WTC11 (cell line): ENCODE data around the gene ARHGEF28. TPM values are rescaled to one million over a fixed set of nuclear protein-coding genes. Genes with fewer than 3 reads are reported as not detected.

Experiments used
- ATAC-seq: fragments of 200-7000 bp; cut with Tn5 transposase; 2 replicates; pipeline ENCODE4 v1.10.0; 2021; ENCODE audit warnings: mild to moderate bottlenecking, moderate library complexity
- CTCF ChIA-PET: fragments of 300-600 bp; sonication (Branson Sonifier 250); formaldehyde crosslinking; loops from one replicate; lab custom pipeline; 2021; ENCODE audit warnings: antibody characterized with exemption; lab: Charles Lee
- POLR2A ChIA-PET: fragments of 350-600 bp; sonication (Branson Sonifier 250); formaldehyde crosslinking; loops from one replicate; lab custom pipeline; 2021; ENCODE audit warnings: antibody characterized with exemption; lab: Charles Lee
- DNase-seq: peaks from one replicate; pipeline ENCODE4 v3.0.0; 2021; ENCODE audit warnings: low spot score
- H3K27ac Mint-ChIP-seq: 2 replicates; pipeline ENCODE4 v1.8.0; 2021; ENCODE audit warnings: mixed read lengths
- H3K27me3 Mint-ChIP-seq: 2 replicates; pipeline ENCODE4 v1.8.0; 2021; ENCODE audit warnings: low read depth, mild to moderate bottlenecking, moderate library complexity, mixed read lengths
- H3K36me3 Mint-ChIP-seq: 2 replicates; pipeline ENCODE4 v1.8.0; 2021; ENCODE audit warnings: mixed read lengths
- H3K4me1 Mint-ChIP-seq: 2 replicates; pipeline ENCODE4 v1.8.0; 2022; ENCODE audit warnings: mixed read lengths
- H3K4me3 Mint-ChIP-seq: 2 replicates; pipeline ENCODE4 v1.8.0; 2021; ENCODE audit warnings: mild to moderate bottlenecking, moderate library complexity, mixed read lengths
- H3K9me3 Mint-ChIP-seq: 2 replicates; pipeline ENCODE4 v1.8.0; 2021; ENCODE audit warnings: mixed read lengths
- ATF1 ChIP-seq: sonication (generic); formaldehyde crosslinking; IDR thresholded peaks from 2 replicates; pipeline ENCODE4 v1.8.1; 2023; ENCODE audit warnings: mild to moderate bottlenecking, moderate library complexity, missing genetic modification reagents
- ELF4 ChIP-seq: sonication (generic); formaldehyde crosslinking; IDR thresholded peaks from 2 replicates; pipeline ENCODE4 v1.8.1; 2022; ENCODE audit warnings: low read depth, mild to moderate bottlenecking, moderate library complexity, missing genetic modification reagents
- GABPB1 ChIP-seq: sonication (generic); formaldehyde crosslinking; IDR thresholded peaks from 2 replicates; pipeline ENCODE4 v1.8.1; 2023; ENCODE audit warnings: mild to moderate bottlenecking, missing genetic modification reagents
- MXD4 ChIP-seq: fragments of 250-450 bp; sonication (Bioruptor Pico); IDR thresholded peaks from 2 replicates; pipeline ENCODE4 v1.8.0; 2021; ENCODE audit warnings: mild to moderate bottlenecking, moderate library complexity, borderline replicate concordance
- NR3C1 ChIP-seq: sonication (generic); formaldehyde crosslinking; conservative IDR thresholded peaks from 2 replicates; pipeline ENCODE4 v1.8.1; 2023; ENCODE audit warnings: low read depth, mild to moderate bottlenecking, missing genetic modification reagents
- RORB ChIP-seq: fragments of 250-450 bp; sonication (Bioruptor Pico); IDR thresholded peaks from 2 replicates; pipeline ENCODE4 v1.9.0; 2021; ENCODE audit warnings: mild to moderate bottlenecking
- TEAD1 ChIP-seq: sonication (generic); formaldehyde crosslinking; IDR thresholded peaks from 2 replicates; pipeline ENCODE4 v1.8.0; 2022; ENCODE audit warnings: mild to moderate bottlenecking, missing genetic modification reagents
- TEAD4 ChIP-seq: sonication (generic); formaldehyde crosslinking; IDR thresholded peaks from 2 replicates; pipeline ENCODE4 v1.8.0; 2022; ENCODE audit warnings: mild to moderate bottlenecking, missing genetic modification reagents
- ZNF317 ChIP-seq: sonication (generic); formaldehyde crosslinking; IDR thresholded peaks from 2 replicates; pipeline ENCODE4 v1.8.1; 2023; ENCODE audit warnings: low read depth, mild to moderate bottlenecking, moderate library complexity, missing genetic modification reagents, borderline replicate concordance
- total RNA-seq: library from RNA; stranded (reverse); gene quantifications from 3 replicates; pipeline ENCODE4 v1.2.3, GENCODE V29; 2021
- TF ChIP-seq, protein P1 (sequence below): sonication (generic); formaldehyde crosslinking; IDR thresholded peaks from 2 replicates; pipeline ENCODE4 v1.8.1; 2023; ENCODE audit warnings: mild to moderate bottlenecking, missing genetic modification reagents, moderate library complexity
- TF ChIP-seq, protein P2 (sequence below): fragments of 250-450 bp; sonication (Bioruptor Pico); conservative IDR thresholded peaks from 2 replicates; pipeline ENCODE4 v1.9.0; 2021; ENCODE audit warnings: mild to moderate bottlenecking
- TF ChIP-seq, protein P3 (sequence below): fragments of 250-450 bp; sonication (Bioruptor Pico); IDR thresholded peaks from 2 replicates; pipeline ENCODE4 v1.9.0; 2021; ENCODE audit warnings: mild to moderate bottlenecking
- TF ChIP-seq, protein P4 (sequence below): sonication (generic); formaldehyde crosslinking; IDR thresholded peaks from 2 replicates; pipeline ENCODE4 v1.8.0; 2023; ENCODE audit warnings: mild to moderate bottlenecking, missing genetic modification reagents
- TF ChIP-seq, protein P5 (sequence below): sonication (generic); formaldehyde crosslinking; IDR thresholded peaks from 2 replicates; pipeline ENCODE4 v1.8.1; 2022; ENCODE audit warnings: missing genetic modification reagents, borderline replicate concordance
- TF ChIP-seq, protein P6 (sequence below): sonication (generic); formaldehyde crosslinking; IDR thresholded peaks from 2 replicates; pipeline ENCODE4 v1.8.1; 2022; ENCODE audit warnings: mild to moderate bottlenecking, missing genetic modification reagents, moderate library complexity, borderline replicate concordance

Gene ARHGEF28
- total RNA-seq, 1 experiment from 2014 or later = 0.96 TPM

DNA sequence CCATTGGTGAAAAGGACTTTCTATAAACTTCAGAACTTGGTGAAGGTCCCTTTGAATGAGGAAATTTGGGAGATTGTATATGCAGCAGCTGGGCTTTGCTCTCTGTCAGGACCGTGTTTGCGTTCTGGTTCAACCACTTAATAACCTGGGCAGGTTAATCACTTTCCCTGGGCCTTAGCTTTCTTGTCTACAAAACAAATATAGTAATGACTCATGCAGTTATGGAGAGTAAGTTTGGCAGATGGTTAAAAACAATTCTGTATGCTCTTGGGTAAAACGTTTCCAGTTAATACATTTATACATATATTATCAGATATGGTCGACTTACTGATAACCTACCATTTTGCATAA, 197.0 kb downstream of the ARHGEF28 start:
- no peak overlapping the region for H3K27ac Mint-ChIP-seq
- H3K9me3 Mint-ChIP-seq = no peaks in the 10 kb centered on the region
- DNase-seq (no peak), ATAC-seq (no peak)
- CTCF ChIA-PET = no interaction called here
- POLR2A ChIA-PET = no interaction called here
- no peaks in the 10 kb centered on the region for H3K4me1 Mint-ChIP-seq
- H3K4me3 Mint-ChIP-seq = no peak overlapping the region
- H3K27me3 Mint-ChIP-seq = no peaks in the 10 kb centered on the region
- TF ChIP-seq ELF4 (no peak), RORB (CRISPR knock-in tag) (no peak), NR3C1 (CRISPR knock-in tag) (no peak)
- TF ChIP-seq, protein P1, sequence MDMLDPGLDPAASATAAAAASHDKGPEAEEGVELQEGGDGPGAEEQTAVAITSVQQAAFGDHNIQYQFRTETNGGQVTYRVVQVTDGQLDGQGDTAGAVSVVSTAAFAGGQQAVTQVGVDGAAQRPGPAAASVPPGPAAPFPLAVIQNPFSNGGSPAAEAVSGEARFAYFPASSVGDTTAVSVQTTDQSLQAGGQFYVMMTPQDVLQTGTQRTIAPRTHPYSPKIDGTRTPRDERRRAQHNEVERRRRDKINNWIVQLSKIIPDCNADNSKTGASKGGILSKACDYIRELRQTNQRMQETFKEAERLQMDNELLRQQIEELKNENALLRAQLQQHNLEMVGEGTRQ (CRISPR knock-in tag) = no peak
- TF ChIP-seq, protein P2, sequence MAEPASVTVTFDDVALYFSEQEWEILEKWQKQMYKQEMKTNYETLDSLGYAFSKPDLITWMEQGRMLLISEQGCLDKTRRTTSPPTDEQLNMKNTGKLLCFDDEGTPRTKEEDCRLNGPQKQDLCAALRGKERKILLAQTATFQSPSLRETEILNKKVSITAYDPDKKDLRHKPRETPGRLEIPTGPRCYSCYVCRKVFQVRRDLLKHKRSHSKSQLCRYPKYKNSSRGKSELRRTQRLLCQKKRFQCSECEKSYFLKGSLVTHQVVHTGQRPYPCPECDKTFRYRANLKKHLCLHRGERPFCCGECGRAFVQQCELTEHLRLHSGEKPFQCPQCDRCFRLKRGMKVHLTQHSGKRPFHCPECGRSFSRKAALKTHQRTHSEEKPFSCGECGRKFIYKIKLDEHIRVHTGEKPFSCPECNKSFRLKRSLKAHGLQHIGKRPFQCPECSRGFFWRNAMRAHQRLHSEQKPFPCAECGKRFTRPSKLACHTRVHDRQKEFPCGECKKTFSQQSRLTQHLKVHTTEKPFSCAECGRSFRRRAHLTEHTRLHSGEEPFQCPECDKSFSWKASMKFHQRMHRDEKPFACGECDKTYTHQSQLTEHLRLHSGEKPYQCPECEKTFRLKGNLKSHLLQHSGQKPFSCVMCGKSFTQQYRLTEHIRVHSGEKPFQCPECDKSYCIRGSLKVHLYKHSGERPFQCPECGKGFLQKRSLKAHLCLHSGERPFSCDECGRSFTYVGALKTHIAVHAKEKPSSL (CRISPR knock-in tag) = no peak
- TF ChIP-seq, protein P3, sequence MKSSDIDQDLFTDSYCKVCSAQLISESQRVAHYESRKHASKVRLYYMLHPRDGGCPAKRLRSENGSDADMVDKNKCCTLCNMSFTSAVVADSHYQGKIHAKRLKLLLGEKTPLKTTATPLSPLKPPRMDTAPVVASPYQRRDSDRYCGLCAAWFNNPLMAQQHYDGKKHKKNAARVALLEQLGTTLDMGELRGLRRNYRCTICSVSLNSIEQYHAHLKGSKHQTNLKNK (CRISPR knock-in tag) = no peak
- H3K36me3 Mint-ChIP-seq = no peaks in the 10 kb centered on the region

DNA sequence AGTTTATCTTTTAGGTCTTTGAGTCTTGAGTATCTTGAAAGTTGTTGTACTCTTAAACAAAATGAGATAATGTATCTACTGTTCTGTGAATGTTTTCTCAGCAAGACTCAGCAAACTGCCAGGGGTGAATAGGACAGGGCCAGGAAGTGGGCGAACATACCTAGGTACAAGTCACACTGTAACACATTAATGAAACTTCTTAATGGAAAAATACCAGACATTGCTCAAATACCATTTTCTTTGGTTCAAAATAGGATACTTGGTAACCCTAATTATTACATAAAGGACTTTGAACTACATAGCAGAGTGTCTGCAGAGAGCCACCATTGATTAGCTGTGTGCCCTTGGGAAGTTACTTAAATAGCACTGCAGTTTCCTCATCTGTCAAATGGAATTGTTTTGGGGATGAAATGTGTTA, 197.5 kb downstream of the ARHGEF28 start:
- ChIA-PET POLR2A (no interaction called here), CTCF (no interaction called here)
- Mint-ChIP-seq H3K4me3 (no peak overlapping the region), H3K27ac (no peak overlapping the region), H3K9me3 (no peaks in the 10 kb centered on the region), H3K4me1 (no peaks in the 10 kb centered on the region), H3K27me3 (no peaks in the 10 kb centered on the region), H3K36me3 (no peaks in the 10 kb centered on the region)
- TF ChIP-seq, protein P4, sequence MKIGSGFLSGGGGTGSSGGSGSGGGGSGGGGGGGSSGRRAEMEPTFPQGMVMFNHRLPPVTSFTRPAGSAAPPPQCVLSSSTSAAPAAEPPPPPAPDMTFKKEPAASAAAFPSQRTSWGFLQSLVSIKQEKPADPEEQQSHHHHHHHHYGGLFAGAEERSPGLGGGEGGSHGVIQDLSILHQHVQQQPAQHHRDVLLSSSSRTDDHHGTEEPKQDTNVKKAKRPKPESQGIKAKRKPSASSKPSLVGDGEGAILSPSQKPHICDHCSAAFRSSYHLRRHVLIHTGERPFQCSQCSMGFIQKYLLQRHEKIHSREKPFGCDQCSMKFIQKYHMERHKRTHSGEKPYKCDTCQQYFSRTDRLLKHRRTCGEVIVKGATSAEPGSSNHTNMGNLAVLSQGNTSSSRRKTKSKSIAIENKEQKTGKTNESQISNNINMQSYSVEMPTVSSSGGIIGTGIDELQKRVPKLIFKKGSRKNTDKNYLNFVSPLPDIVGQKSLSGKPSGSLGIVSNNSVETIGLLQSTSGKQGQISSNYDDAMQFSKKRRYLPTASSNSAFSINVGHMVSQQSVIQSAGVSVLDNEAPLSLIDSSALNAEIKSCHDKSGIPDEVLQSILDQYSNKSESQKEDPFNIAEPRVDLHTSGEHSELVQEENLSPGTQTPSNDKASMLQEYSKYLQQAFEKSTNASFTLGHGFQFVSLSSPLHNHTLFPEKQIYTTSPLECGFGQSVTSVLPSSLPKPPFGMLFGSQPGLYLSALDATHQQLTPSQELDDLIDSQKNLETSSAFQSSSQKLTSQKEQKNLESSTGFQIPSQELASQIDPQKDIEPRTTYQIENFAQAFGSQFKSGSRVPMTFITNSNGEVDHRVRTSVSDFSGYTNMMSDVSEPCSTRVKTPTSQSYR (CRISPR knock-in tag) = no peak
- 0 out of 2 replicates have a peak, but pooled peaks have one; percentile 22 for TF ChIP-seq GABPB1
- ATAC-seq = no peak
- no peak for DNase-seq

DNA sequence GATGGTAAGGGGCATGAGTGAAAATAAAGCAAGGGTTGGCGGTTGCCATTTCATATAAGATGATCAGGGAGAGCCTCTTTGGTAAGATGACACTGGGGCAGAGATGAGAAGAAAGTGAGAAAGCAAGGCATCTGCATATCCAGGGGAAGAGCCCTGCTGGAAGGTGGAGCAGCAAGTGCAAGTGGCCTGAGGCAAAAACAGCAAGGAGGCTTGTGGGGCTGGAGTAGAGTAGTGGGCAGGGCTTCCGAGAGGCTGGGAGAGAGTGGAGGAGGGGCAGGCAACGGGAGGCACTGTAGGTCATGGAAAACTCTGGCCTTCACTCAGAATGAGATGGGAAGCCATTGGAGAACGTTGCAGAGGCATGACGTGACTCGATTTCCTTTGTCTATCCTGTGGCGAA, 199.2 kb downstream of the ARHGEF28 start:
- H3K9me3 Mint-ChIP-seq = no peaks in the 10 kb centered on the region
- H3K4me3 Mint-ChIP-seq = no peak overlapping the region
- no peak for TF ChIP-seq TEAD4 (CRISPR knock-in tag)
- TF ChIP-seq, protein P5, sequence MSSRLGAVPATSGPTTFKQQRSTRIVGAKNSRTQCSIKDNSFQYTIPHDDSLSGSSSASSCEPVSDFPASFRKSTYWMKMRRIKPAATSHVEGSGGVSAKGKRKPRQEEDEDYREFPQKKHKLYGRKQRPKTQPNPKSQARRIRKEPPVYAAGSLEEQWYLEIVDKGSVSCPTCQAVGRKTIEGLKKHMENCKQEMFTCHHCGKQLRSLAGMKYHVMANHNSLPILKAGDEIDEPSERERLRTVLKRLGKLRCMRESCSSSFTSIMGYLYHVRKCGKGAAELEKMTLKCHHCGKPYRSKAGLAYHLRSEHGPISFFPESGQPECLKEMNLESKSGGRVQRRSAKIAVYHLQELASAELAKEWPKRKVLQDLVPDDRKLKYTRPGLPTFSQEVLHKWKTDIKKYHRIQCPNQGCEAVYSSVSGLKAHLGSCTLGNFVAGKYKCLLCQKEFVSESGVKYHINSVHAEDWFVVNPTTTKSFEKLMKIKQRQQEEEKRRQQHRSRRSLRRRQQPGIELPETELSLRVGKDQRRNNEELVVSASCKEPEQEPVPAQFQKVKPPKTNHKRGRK = no peak
- TF ChIP-seq, all 79 proteins: peak for 0
- no peaks in the 10 kb centered on the region for H3K36me3 Mint-ChIP-seq
- no peaks in the 10 kb centered on the region for H3K27me3 Mint-ChIP-seq
- POLR2A ChIA-PET = no interaction called here
- CTCF ChIA-PET = no interaction called here
- ATAC-seq = peak; percentile 53
- H3K4me1 Mint-ChIP-seq = no peaks in the 10 kb centered on the region
- no peak overlapping the region for H3K27ac Mint-ChIP-seq
- no peak for DNase-seq

DNA sequence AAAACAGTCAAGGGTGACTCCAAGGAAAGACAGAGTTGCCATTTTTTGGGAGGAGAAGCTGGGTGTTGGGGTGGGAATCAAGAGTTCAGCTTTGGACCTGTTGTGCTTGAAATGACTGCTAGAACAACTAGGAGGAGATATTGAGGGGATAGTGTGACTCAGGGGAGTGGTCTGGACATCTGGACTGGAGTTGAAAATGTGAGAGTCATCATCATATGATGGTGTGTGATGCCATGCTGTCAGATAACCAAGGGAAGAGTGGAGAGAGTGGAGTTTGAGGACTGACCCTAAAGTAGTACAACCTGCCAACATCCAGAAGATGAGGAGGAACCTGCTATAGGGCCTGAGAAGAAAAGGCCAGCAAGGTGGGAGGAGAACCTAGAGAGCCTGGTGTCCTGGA, 199.7 kb downstream of the ARHGEF28 start:
- Mint-ChIP-seq H3K4me3 (no peak overlapping the region), H3K27me3 (no peaks in the 10 kb centered on the region), H3K36me3 (no peaks in the 10 kb centered on the region), H3K27ac (no peak overlapping the region), H3K9me3 (no peaks in the 10 kb centered on the region), H3K4me1 (no peaks in the 10 kb centered on the region)
- ChIA-PET POLR2A (no interaction called here), CTCF (no interaction called here)
- no peak for ATAC-seq
- TF ChIP-seq ZNF317 (CRISPR knock-in tag) = no peak
- TF ChIP-seq, protein P6, sequence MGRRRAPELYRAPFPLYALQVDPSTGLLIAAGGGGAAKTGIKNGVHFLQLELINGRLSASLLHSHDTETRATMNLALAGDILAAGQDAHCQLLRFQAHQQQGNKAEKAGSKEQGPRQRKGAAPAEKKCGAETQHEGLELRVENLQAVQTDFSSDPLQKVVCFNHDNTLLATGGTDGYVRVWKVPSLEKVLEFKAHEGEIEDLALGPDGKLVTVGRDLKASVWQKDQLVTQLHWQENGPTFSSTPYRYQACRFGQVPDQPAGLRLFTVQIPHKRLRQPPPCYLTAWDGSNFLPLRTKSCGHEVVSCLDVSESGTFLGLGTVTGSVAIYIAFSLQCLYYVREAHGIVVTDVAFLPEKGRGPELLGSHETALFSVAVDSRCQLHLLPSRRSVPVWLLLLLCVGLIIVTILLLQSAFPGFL (CRISPR knock-in tag) = no peak
- TF ChIP-seq MXD4 (CRISPR knock-in tag) = no peak
- TF ChIP-seq GABPB1 = no peak
- no peak for TF ChIP-seq TEAD1 (CRISPR knock-in tag)
- TF ChIP-seq ATF1 (CRISPR knock-in tag) = no peak
- DNase-seq = no peak
